Measurements from ENCODE around the gene TJAP1. TPM values are rescaled to one million over a fixed set of nuclear protein-coding genes. Genes with fewer than 3 reads are reported as not detected.

The TJAP1 gene
- total RNA-seq, 1 donor from 2014 or later: 12.9 TPM

- peaks cover 5% of the 10 kb centered on the region for H3K36me3 Mint-ChIP-seq
- H3K4me1 ChIP-seq: peaks cover 19% of the 10 kb centered on the region
- no peak for TF ChIP-seq EZH2 (IDR thresholded peaks at IDR 0.05)
- TF ChIP-seq, protein P1, sequence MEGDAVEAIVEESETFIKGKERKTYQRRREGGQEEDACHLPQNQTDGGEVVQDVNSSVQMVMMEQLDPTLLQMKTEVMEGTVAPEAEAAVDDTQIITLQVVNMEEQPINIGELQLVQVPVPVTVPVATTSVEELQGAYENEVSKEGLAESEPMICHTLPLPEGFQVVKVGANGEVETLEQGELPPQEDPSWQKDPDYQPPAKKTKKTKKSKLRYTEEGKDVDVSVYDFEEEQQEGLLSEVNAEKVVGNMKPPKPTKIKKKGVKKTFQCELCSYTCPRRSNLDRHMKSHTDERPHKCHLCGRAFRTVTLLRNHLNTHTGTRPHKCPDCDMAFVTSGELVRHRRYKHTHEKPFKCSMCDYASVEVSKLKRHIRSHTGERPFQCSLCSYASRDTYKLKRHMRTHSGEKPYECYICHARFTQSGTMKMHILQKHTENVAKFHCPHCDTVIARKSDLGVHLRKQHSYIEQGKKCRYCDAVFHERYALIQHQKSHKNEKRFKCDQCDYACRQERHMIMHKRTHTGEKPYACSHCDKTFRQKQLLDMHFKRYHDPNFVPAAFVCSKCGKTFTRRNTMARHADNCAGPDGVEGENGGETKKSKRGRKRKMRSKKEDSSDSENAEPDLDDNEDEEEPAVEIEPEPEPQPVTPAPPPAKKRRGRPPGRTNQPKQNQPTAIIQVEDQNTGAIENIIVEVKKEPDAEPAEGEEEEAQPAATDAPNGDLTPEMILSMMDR (IDR thresholded peaks at IDR 0.05): no peak
- no peak for TF ChIP-seq EZH2phosphoT487 (IDR thresholded peaks at IDR 0.05)
- H3K4me3 ChIP-seq: no peak overlapping the region
- H3K36me3 ChIP-seq: no peaks in the 10 kb centered on the region
- H3K79me2 ChIP-seq (ENCODE audit: low read depth): no peaks in the 10 kb centered on the region
- H3K4me2 ChIP-seq: no peak overlapping the region
- peak overlapping the region; percentile 82 for H3K27ac Mint-ChIP-seq
- no peak overlapping the region for H3K27ac ChIP-seq
- peaks cover 10% of the 10 kb centered on the region for H3K4me1 Mint-ChIP-seq
- H3K9me3 Mint-ChIP-seq: no peaks in the 10 kb centered on the region
- no peak overlapping the region for H3K9ac ChIP-seq
- peaks cover 4% of the 10 kb centered on the region for H3K27me3 Mint-ChIP-seq (ENCODE audit: insufficient read depth, low read depth)
- peaks cover 24% of the 10 kb centered on the region for H4K20me1 ChIP-seq (ENCODE audit: low read depth)
- H3K27me3 ChIP-seq: no peaks in the 10 kb centered on the region
- H2AFZ ChIP-seq (replicated peaks): no peak overlapping the region
- no peak for DNase-seq (ENCODE audit: low spot score)
- no peak overlapping the region for H3K4me3 Mint-ChIP-seq
- no peaks in the 10 kb centered on the region for H3F3A ChIP-seq (ENCODE audit: low read depth)
- no peaks in the 10 kb centered on the region for H3K9me3 ChIP-seq (ENCODE audit: low read depth)
Measured at GRCh38 chr6:43491750-43492661, 14.6 kb downstream of the TJAP1 start.

DNA sequence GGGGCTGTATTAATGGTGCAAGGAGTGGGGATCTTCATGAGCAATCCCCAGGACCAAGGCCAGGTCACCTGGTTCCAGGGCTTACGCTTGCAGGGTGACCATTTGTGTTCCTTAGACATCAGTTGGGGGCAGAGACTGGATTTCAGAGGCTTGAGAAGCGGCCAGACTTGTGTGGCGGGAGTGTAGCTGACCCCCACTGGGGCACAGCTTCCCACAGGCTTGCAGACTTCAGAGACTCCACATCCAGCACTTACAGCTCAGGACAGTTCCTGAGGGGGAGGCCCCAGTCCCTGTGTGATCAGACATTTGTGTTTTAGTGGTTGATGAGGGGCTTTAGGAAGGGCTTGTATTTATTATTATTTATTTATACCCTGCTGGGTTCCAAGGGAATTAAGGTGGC, 15.3 kb downstream of the TJAP1 start:
- no peak for TF ChIP-seq EZH2 (IDR thresholded peaks at IDR 0.05)
- no peak for TF ChIP-seq EZH2phosphoT487 (IDR thresholded peaks at IDR 0.05)
- TF ChIP-seq, protein P1 (IDR thresholded peaks at IDR 0.05): no peak
- Mint-ChIP-seq H3K36me3 (peaks cover 5% of the 10 kb centered on the region), H3K4me3 (no peak overlapping the region), H3K27ac (peak overlapping the region; percentile 82), H3K27me3 (ENCODE audit: insufficient read depth, low read depth) (peaks cover 6% of the 10 kb centered on the region), H3K9me3 (no peaks in the 10 kb centered on the region), H3K4me1 (peaks cover 10% of the 10 kb centered on the region)
- Histone ChIP-seq H3K9me3 (ENCODE audit: low read depth) (no peaks in the 10 kb centered on the region), H3K27me3 (no peaks in the 10 kb centered on the region), H3K9ac (no peak overlapping the region), H3K4me1 (peaks cover 19% of the 10 kb centered on the region), H3K79me2 (ENCODE audit: low read depth) (peaks cover 5% of the 10 kb centered on the region), H4K20me1 (ENCODE audit: low read depth) (peaks cover 30% of the 10 kb centered on the region), H3K4me2 (no peak overlapping the region), H3K36me3 (no peaks in the 10 kb centered on the region), H3K27ac (no peak overlapping the region), H3K4me3 (no peak overlapping the region), H2AFZ (replicated peaks) (no peak overlapping the region), H3F3A (ENCODE audit: low read depth) (no peaks in the 10 kb centered on the region)
- no peak for DNase-seq (ENCODE audit: low spot score)

DNA sequence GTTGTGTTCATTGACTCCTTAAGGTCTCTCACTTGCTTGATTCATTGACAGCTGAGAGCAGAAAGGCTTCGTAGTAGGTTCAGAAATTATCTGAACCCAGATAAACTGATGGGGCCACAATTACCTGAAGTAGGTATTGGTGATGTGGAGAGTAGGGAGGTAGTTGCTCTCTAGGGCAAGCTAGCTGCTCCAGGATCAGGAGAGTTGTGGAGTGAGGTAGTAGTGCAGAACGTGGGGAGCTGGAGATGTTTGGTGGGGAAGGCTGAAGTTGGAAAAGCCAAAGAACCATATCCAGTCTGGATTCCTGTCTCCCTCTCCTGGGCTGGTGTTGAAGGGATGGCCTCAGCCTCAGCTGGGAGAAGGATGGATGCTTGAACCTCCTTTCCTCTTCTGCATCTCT, 15.9 kb downstream of the TJAP1 start:
- peaks cover 33% of the 10 kb centered on the region for H4K20me1 ChIP-seq (ENCODE audit: low read depth)
- H3K9ac ChIP-seq: peak overlapping the region; percentile 20
- Mint-ChIP-seq H3K4me1 (peaks cover 10% of the 10 kb centered on the region), H3K36me3 (peaks cover 5% of the 10 kb centered on the region), H3K27ac (no peak overlapping the region), H3K27me3 (ENCODE audit: insufficient read depth, low read depth) (peaks cover 6% of the 10 kb centered on the region), H3K4me3 (no peak overlapping the region), H3K9me3 (no peaks in the 10 kb centered on the region)
- no peak overlapping the region for H3K4me3 ChIP-seq
- no peaks in the 10 kb centered on the region for H3F3A ChIP-seq (ENCODE audit: low read depth)
- no peaks in the 10 kb centered on the region for H3K9me3 ChIP-seq (ENCODE audit: low read depth)
- H3K36me3 ChIP-seq: no peaks in the 10 kb centered on the region
- DNase-seq (ENCODE audit: low spot score): no peak
- H3K27ac ChIP-seq: no peak overlapping the region
- H2AFZ ChIP-seq (replicated peaks): no peak overlapping the region
- peaks cover 19% of the 10 kb centered on the region for H3K4me1 ChIP-seq
- peaks cover 5% of the 10 kb centered on the region for H3K79me2 ChIP-seq (ENCODE audit: low read depth)
- no peaks in the 10 kb centered on the region for H3K27me3 ChIP-seq
- TF ChIP-seq EZH2phosphoT487 (IDR thresholded peaks at IDR 0.05) (no peak), EZH2 (IDR thresholded peaks at IDR 0.05) (no peak)
- TF ChIP-seq, protein P1 (IDR thresholded peaks at IDR 0.05): no peak
- H3K4me2 ChIP-seq: no peak overlapping the region

All from neural progenitor cell (in vitro differentiated cells).